Natural killer cell (primary cell): ENCODE results near the gene ICAM5. TPM values are rescaled to one million over a fixed set of nuclear protein-coding genes. Genes with fewer than 3 reads are reported as not detected.

Experiments
- ATAC-seq, 3 donors: fragments of 150-1000 bp in 2 of 3; fragments of 200-7000 bp in 1 of 3; cut with Tn5 transposase; 1 replicate in 1 of 3; 2 replicates in 2 of 3; pipeline ENCODE4 v1.10.0; 2021; ENCODE audit warnings: mild to moderate bottlenecking in 2 of 3, moderate library complexity in 2 of 3
- DNase-seq, 2 donors: peaks; one replicate each; pipeline versions ENCODE4 v3.0.0 to v3.0.0-alpha.2; 2013 to 2021; ENCODE audit warnings: mixed read lengths in 1 of 2
- H3K27ac ChIP-seq: one replicate; pipeline ENCODE4 v1.5.1; 2013; ENCODE audit warnings: mild to moderate bottlenecking, low read length
- H3K27me3 ChIP-seq: one replicate; pipeline ENCODE4 v1.6.1; 2013; ENCODE audit warnings: low read length; ENCODE audit not compliant: control insufficient read depth, insufficient read depth
- H3K36me3 ChIP-seq: one replicate; pipeline ENCODE4 v1.6.1; 2013; ENCODE audit warnings: low read length; ENCODE audit not compliant: control insufficient read depth, insufficient read depth
- H3K4me1 ChIP-seq: one replicate; pipeline ENCODE4 v1.6.1; 2013; ENCODE audit warnings: low read length; ENCODE audit not compliant: control insufficient read depth, insufficient read depth
- H3K4me3 ChIP-seq: one replicate; pipeline ENCODE4 v1.5.1; 2013; ENCODE audit warnings: low read length
- H3K9me3 ChIP-seq: one replicate; pipeline ENCODE4 v1.6.1; 2013; ENCODE audit warnings: low read length; ENCODE audit not compliant: control insufficient read depth, insufficient read depth
- H3K27ac Mint-ChIP-seq, 2 donors: one replicate each; pipeline ENCODE4 v1.8.0; 2022; ENCODE audit warnings: mild to moderate bottlenecking in 2 of 2, mixed read lengths in 2 of 2, moderate library complexity in 1 of 2
- H3K27me3 Mint-ChIP-seq, 2 donors: one replicate each; pipeline ENCODE4 v1.8.0; 2022; ENCODE audit warnings: low read depth in 2 of 2, mixed read lengths in 2 of 2
- H3K36me3 Mint-ChIP-seq: one replicate; pipeline ENCODE4 v1.8.0; 2022; ENCODE audit warnings: mixed read lengths
- H3K4me1 Mint-ChIP-seq, 2 donors: one replicate each; pipeline ENCODE4 v1.8.0; 2022; ENCODE audit warnings: mixed read lengths in 2 of 2
- H3K4me3 Mint-ChIP-seq: one replicate; pipeline ENCODE4 v1.8.0; 2022; ENCODE audit warnings: mild to moderate bottlenecking, moderate library complexity, mixed read lengths
- H3K9me3 Mint-ChIP-seq, 2 donors: one replicate each; pipeline ENCODE4 v1.8.0; 2022; ENCODE audit warnings: mixed read lengths in 2 of 2
- WGBS: methylation state at CpG from one replicate; pipeline ENCODE4 v1.1.7; 2013; ENCODE audit warnings: missing lambda C conversion rate; ENCODE audit not compliant: insufficient coverage; 5-methylcytosine and 5-hydroxymethylcytosine counted together
- intact Hi-C: fragments of 100-400 bp; cut with micrococcal nuclease; formaldehyde crosslinking; loops from one replicate; pipeline ENCODE4 v1.14.2; 2022
- total RNA-seq, 4 donors: library from RNA; stranded (reverse); fragments of 120-200 nt in 1 of 4; gene quantifications; one replicate each; pipeline versions ENCODE4 v1.2.3 to v1.2.4, GENCODE V29; 2013 to 2022
- TF ChIP-seq, protein P1 (sequence below): fragments of 200-600 bp; IDR thresholded peaks from one replicate; pipeline ENCODE4 v1.8.0; 2022; ENCODE audit warnings: antibody characterized with exemption

The ICAM5 gene
- total RNA-seq, 3 donors from 2014 or later (not counting 1 experiment from before 2014, with no cell fraction given) = 1.1 to 1.6 (median 1.5) TPM

DNA sequence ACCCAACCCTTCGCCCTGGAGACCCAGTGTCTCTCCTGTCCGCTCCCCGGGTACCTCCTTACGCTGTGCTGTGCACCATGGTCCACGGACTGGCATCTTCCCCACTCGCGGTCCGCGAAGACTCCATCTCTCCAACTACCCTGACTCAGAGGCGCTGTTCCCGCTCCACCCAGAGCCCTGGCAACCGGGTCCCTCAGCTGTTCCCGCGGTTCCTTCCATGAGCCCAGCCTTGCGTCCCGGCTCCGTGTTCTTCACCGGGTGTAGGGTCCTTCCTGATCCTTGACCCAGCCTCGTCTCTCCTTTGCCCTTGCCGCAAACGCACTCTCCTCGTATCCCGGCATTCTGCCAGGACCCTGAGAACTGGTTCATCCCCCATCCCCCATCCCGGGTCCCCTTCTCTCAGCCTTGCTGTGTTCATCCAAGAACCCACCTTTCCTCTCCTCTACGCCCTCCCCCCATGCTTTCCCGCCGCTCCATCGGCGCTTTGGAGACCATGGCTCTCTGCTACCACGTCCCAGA lies 664 bp downstream of the ICAM5 start:
- Mint-ChIP-seq H3K36me3 (peaks cover 4% of the 10 kb centered on the region), H3K4me3 (peak overlapping the region; percentile 86), H3K4me1 (peaks cover 47 to 73% of the 10 kb centered on the region in 2 donors), H3K9me3 (no peaks in the 10 kb centered on the region), H3K27ac (peak overlapping the region; percentile 9 to 63), H3K27me3 (peaks cover 7 to 40% of the 10 kb centered on the region in 2 donors)
- 2% methylated on average over 30 of the region's 30 CpGs for WGBS
- intact Hi-C loops = loop anchor here (2.0 to 5.0 kb wide), 2 partner anchors 20 to 222 kb away; partner anchors contain the start of gene ICAM1
- no peak for ATAC-seq
- peak overlapping the region; percentile 15 for H3K4me3 ChIP-seq
- H3K9me3 ChIP-seq = no peaks in the 10 kb centered on the region
- peaks cover 97% of the 10 kb centered on the region for H3K4me1 ChIP-seq
- H3K27ac ChIP-seq = no peak overlapping the region
- peaks cover 7% of the 10 kb centered on the region for H3K36me3 ChIP-seq
- peak in 1 of 2 donors; percentile 42 for DNase-seq
- TF ChIP-seq, protein P1, sequence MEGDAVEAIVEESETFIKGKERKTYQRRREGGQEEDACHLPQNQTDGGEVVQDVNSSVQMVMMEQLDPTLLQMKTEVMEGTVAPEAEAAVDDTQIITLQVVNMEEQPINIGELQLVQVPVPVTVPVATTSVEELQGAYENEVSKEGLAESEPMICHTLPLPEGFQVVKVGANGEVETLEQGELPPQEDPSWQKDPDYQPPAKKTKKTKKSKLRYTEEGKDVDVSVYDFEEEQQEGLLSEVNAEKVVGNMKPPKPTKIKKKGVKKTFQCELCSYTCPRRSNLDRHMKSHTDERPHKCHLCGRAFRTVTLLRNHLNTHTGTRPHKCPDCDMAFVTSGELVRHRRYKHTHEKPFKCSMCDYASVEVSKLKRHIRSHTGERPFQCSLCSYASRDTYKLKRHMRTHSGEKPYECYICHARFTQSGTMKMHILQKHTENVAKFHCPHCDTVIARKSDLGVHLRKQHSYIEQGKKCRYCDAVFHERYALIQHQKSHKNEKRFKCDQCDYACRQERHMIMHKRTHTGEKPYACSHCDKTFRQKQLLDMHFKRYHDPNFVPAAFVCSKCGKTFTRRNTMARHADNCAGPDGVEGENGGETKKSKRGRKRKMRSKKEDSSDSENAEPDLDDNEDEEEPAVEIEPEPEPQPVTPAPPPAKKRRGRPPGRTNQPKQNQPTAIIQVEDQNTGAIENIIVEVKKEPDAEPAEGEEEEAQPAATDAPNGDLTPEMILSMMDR = no peak
- peaks cover 65% of the 10 kb centered on the region for H3K27me3 ChIP-seq

DNA sequence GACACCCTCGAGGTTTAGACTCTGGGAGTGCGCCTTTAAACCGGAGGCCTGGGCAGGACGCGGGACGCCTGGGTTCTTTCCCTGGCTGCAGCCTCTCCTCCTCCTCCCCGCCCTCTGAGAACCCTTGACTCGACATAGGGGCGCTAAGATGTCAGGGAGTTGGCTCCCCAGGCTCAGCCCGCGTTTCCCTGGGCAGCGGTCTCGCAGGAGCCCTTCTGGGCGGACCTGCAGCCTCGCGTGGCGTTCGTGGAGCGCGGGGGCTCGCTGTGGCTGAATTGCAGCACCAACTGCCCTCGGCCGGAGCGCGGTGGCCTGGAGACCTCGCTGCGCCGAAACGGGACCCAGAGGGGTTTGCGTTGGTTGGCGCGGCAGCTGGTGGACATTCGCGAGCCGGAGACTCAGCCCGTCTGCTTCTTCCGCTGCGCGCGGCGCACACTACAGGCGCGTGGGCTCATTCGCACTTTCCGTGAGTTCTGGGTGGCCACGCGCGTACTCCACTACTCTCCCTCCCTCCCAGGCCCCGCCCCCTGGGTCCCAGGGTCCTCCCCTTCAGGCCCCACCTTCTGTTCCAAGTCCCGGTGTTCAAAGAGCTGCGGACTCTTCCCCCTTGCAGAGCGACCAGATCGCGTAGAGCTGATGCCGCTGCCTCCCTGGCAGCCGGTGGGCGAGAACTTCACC lies 1.3 kb downstream of the ICAM5 start:
- Mint-ChIP-seq H3K27me3 (peaks cover 7 to 40% of the 10 kb centered on the region in 2 donors), H3K27ac (peak overlapping the region; percentile 63 to 71), H3K4me1 (peaks cover 49 to 79% of the 10 kb centered on the region in 2 donors), H3K4me3 (peak overlapping the region; percentile 86), H3K9me3 (no peaks in the 10 kb centered on the region), H3K36me3 (no peaks in the 10 kb centered on the region)
- peak overlapping the region; percentile 15 for H3K4me3 ChIP-seq
- peaks cover 99% of the 10 kb centered on the region for H3K4me1 ChIP-seq
- H3K9me3 ChIP-seq = no peaks in the 10 kb centered on the region
- DNase-seq = peak; percentile 43 to 74
- TF ChIP-seq, protein P1 = no peak
- peaks cover 65% of the 10 kb centered on the region for H3K27me3 ChIP-seq
- H3K36me3 ChIP-seq = peaks cover 1% of the 10 kb centered on the region
- intact Hi-C loops = loop anchor here (2.0 to 5.0 kb wide), 2 partner anchors 20 to 221 kb away; partner anchors contain the start of gene ICAM1
- no peak overlapping the region for H3K27ac ChIP-seq
- ATAC-seq = peak; percentile 17 to 31 (median 17)
- WGBS = under 1% methylated on average over 57 of the region's 57 CpGs

GRCh38 chr19:10291554-10292205 lies 1.9 kb downstream of the ICAM5 start:
- Mint-ChIP-seq H3K9me3 (no peaks in the 10 kb centered on the region), H3K4me1 (peaks cover 49 to 74% of the 10 kb centered on the region in 2 donors), H3K27ac (peak overlapping the region; percentile 63 to 71), H3K4me3 (peak overlapping the region; percentile 86), H3K36me3 (no peaks in the 10 kb centered on the region), H3K27me3 (peaks cover 7 to 40% of the 10 kb centered on the region in 2 donors)
- Histone ChIP-seq H3K4me3 (peak overlapping the region; percentile 15), H3K27me3 (peaks cover 65% of the 10 kb centered on the region), H3K4me1 (peaks cover 96% of the 10 kb centered on the region), H3K9me3 (no peaks in the 10 kb centered on the region), H3K36me3 (no peaks in the 10 kb centered on the region), H3K27ac (no peak overlapping the region)
- TF ChIP-seq, protein P1 = no peak
- intact Hi-C loops = loop anchor here (2.0 to 5.0 kb wide), 2 partner anchors 21 to 221 kb away; partner anchors contain the start of gene ICAM1
- WGBS = 2% methylated on average over 49 of the region's 49 CpGs
- ATAC-seq (no peak), DNase-seq (peak; percentile 34 to 48)
